Inferior parietal cortex (tissue), 1 donor: ENCODE results near the gene CMTM1.
A peak's percentile ranks its signal among the peaks of the same experiment; 100 is the strongest.

Experiments
- DNase-seq: peaks from one replicate; pipeline ENCODE4 v3.0.0-alpha.2; 2016; ENCODE audit errors: extremely low spot score

Gene CMTM1

GRCh38 chr16:66539623-66540469 lies 26.4 kb upstream of the CMTM1 start:
- no peak for DNase-seq

- no peak for DNase-seq
Measured at GRCh38 chr16:66541388-66542355, 24.6 kb upstream of the CMTM1 start.

- no peak for DNase-seq
Measured at GRCh38 chr16:66542396-66542795, 23.8 kb upstream of the CMTM1 start.

- DNase-seq: no peak
Measured at GRCh38 chr16:66543541-66543940, 22.7 kb upstream of the CMTM1 start.

GRCh38 chr16:66544016-66544757 lies 22.1 kb upstream of the CMTM1 start:
- DNase-seq: no peak

GRCh38 chr16:66547101-66547989 lies 18.9 kb upstream of the CMTM1 start:
- no peak for DNase-seq

GRCh38 chr16:66548068-66548467 lies 18.2 kb upstream of the CMTM1 start:
- no peak for DNase-seq

GRCh38 chr16:66548868-66549267 lies 17.4 kb upstream of the CMTM1 start:
- DNase-seq: no peak

- peak; percentile 41 for DNase-seq
Measured at GRCh38 chr16:66549284-66550131, 16.7 kb upstream of the CMTM1 start, which contains the start of gene TK2. Gene TK2 (minus strand): TSS chr16:66550122. CDS start chr16:66550061, 61 bp downstream.

GRCh38 chr16:66551348-66551759 lies 14.9 kb upstream of the CMTM1 start:
- peak; percentile 25 for DNase-seq

GRCh38 chr16:66551788-66552285 lies 14.4 kb upstream of the CMTM1 start:
- DNase-seq: peak; percentile 17

GRCh38 chr16:66552286-66553177 lies 13.7 kb upstream of the CMTM1 start, which contains the start of gene CKLF:
Gene CKLF (plus strand): TSS chr16:66552576. CDS start chr16:66552716, 140 bp downstream.
- DNase-seq: peak; percentile 96

GRCh38 chr16:66553223-66553622 lies 13.0 kb upstream of the CMTM1 start:
- no peak for DNase-seq

GRCh38 chr16:66554021-66554420 lies 12.2 kb upstream of the CMTM1 start:
- no peak for DNase-seq

GRCh38 chr16:66554495-66554894 lies 11.7 kb upstream of the CMTM1 start:
- no peak for DNase-seq

GRCh38 chr16:66560107-66560506 lies 6.1 kb upstream of the CMTM1 start:
- DNase-seq: no peak

GRCh38 chr16:66561381-66562080 lies 4.7 kb upstream of the CMTM1 start:
- no peak for DNase-seq

- no peak for DNase-seq
Measured at GRCh38 chr16:66562409-66562808, 3.8 kb upstream of the CMTM1 start.
